ENCODE measurements around the gene TSC22D1. TPM values are rescaled to one million over a fixed set of nuclear protein-coding genes. Genes with fewer than 3 reads are reported as not detected.

TSC22D1 gene
- total RNA-seq, 1 donor, result 173 TPM

GRCh38 chr13:44455769-44456168 lies 120.4 kb downstream of the TSC22D1 start:
- Histone ChIP-seq H3K9me3 (ENCODE audit: low read depth, low read length) (no peaks in the 10 kb centered on the region), H3K36me3 (ENCODE audit: insufficient read depth, low read length) (no peaks in the 10 kb centered on the region), H3K27me3 (ENCODE audit: insufficient read depth, low read length) (no peaks in the 10 kb centered on the region), H3K27ac (ENCODE audit: low read depth, low read length) (no peak overlapping the region), H3K4me2 (ENCODE audit: insufficient read depth, low read length) (no peak overlapping the region), H3K4me3 (ENCODE audit: insufficient read depth, low read length) (no peak overlapping the region), H3K4me1 (ENCODE audit: insufficient read depth, low read length) (no peaks in the 10 kb centered on the region), H4K20me1 (ENCODE audit: insufficient read depth, low read length) (peaks cover 56% of the 10 kb centered on the region), H2AFZ (ENCODE audit: low read length) (no peak overlapping the region), H3K79me2 (ENCODE audit: insufficient read depth, low read length) (peaks cover 81% of the 10 kb centered on the region)
- TF ChIP-seq, protein P1, sequence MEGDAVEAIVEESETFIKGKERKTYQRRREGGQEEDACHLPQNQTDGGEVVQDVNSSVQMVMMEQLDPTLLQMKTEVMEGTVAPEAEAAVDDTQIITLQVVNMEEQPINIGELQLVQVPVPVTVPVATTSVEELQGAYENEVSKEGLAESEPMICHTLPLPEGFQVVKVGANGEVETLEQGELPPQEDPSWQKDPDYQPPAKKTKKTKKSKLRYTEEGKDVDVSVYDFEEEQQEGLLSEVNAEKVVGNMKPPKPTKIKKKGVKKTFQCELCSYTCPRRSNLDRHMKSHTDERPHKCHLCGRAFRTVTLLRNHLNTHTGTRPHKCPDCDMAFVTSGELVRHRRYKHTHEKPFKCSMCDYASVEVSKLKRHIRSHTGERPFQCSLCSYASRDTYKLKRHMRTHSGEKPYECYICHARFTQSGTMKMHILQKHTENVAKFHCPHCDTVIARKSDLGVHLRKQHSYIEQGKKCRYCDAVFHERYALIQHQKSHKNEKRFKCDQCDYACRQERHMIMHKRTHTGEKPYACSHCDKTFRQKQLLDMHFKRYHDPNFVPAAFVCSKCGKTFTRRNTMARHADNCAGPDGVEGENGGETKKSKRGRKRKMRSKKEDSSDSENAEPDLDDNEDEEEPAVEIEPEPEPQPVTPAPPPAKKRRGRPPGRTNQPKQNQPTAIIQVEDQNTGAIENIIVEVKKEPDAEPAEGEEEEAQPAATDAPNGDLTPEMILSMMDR (IDR thresholded peaks at IDR 0.05; ENCODE audit: extremely low read depth, low read depth, low read length), result no peak
- no peak for DNase-seq (ENCODE audit: insufficient read length, low spot score, missing footprints)

DNA sequence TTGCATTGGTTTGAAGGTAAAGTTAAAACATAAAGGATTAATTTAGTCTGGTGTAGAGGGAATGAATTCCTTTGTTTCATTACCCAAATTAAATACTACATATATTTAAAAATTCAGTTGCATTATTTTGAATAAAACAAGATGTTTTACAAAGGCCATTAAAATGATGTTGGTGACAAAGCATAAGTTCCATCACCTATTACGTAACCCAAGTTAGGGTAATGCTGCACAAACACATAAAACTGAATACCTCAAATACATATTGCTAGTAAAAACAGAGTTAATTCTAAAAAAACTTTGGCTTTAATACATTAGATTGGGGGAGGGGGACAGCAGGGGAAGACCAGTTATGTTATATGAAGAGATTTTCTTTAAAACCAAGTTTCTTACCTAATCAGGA lies 122.2 kb downstream of the TSC22D1 start:
- no peak for DNase-seq (ENCODE audit: insufficient read length, low spot score, missing footprints)
- peaks cover 59% of the 10 kb centered on the region for H4K20me1 ChIP-seq (ENCODE audit: insufficient read depth, low read length)
- peaks cover 5% of the 10 kb centered on the region for H3K36me3 ChIP-seq (ENCODE audit: insufficient read depth, low read length)
- H3K79me2 ChIP-seq (ENCODE audit: insufficient read depth, low read length), result peaks cover 82% of the 10 kb centered on the region
- H3K4me3 ChIP-seq (ENCODE audit: insufficient read depth, low read length), result no peak overlapping the region
- H3K4me1 ChIP-seq (ENCODE audit: insufficient read depth, low read length), result no peaks in the 10 kb centered on the region
- H3K9me3 ChIP-seq (ENCODE audit: low read depth, low read length), result no peaks in the 10 kb centered on the region
- no peak overlapping the region for H3K27ac ChIP-seq (ENCODE audit: low read depth, low read length)
- no peak overlapping the region for H3K4me2 ChIP-seq (ENCODE audit: insufficient read depth, low read length)
- no peak overlapping the region for H2AFZ ChIP-seq (ENCODE audit: low read length)
- no peaks in the 10 kb centered on the region for H3K27me3 ChIP-seq (ENCODE audit: insufficient read depth, low read length)
- TF ChIP-seq, protein P1 (IDR thresholded peaks at IDR 0.05; ENCODE audit: extremely low read depth, low read depth, low read length), result no peak

- H3K4me2 ChIP-seq (ENCODE audit: insufficient read depth, low read length), result no peak overlapping the region
- no peaks in the 10 kb centered on the region for H3K27me3 ChIP-seq (ENCODE audit: insufficient read depth, low read length)
- TF ChIP-seq, protein P1 (IDR thresholded peaks at IDR 0.05; ENCODE audit: extremely low read depth, low read depth, low read length), result no peak
- peaks cover 82% of the 10 kb centered on the region for H3K79me2 ChIP-seq (ENCODE audit: insufficient read depth, low read length)
- H3K4me1 ChIP-seq (ENCODE audit: insufficient read depth, low read length), result no peaks in the 10 kb centered on the region
- no peak overlapping the region for H3K27ac ChIP-seq (ENCODE audit: low read depth, low read length)
- no peak for DNase-seq (ENCODE audit: insufficient read length, low spot score, missing footprints)
- H4K20me1 ChIP-seq (ENCODE audit: insufficient read depth, low read length), result peaks cover 57% of the 10 kb centered on the region
- no peak overlapping the region for H2AFZ ChIP-seq (ENCODE audit: low read length)
- H3K9me3 ChIP-seq (ENCODE audit: low read depth, low read length), result no peaks in the 10 kb centered on the region
- no peak overlapping the region for H3K4me3 ChIP-seq (ENCODE audit: insufficient read depth, low read length)
- peaks cover 5% of the 10 kb centered on the region for H3K36me3 ChIP-seq (ENCODE audit: insufficient read depth, low read length)
These were observed 123.1 kb downstream of the TSC22D1 start for GRCh38 chr13:44453069-44453468.

DNA sequence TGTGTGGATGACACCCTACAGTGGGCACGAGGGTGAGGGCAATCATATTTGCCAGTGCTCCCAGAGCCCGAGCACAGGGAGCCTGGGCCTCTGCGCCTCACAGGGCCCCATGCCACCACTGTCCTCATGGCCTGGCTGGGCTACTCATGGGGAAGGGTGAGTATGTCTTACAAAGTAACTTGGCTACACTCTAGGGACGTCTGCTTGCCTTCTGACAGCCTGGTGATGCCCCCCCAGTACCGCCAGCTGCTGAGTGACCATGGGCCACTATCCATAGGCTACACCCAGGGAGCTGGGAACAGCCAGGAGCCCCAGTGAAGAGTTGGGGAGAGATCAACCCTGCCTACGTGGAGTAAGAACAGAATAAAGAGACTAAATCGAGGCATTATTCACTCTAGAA lies 123.7 kb downstream of the TSC22D1 start:
- Histone ChIP-seq H4K20me1 (ENCODE audit: insufficient read depth, low read length) (peaks cover 53% of the 10 kb centered on the region), H3K36me3 (ENCODE audit: insufficient read depth, low read length) (peaks cover 5% of the 10 kb centered on the region), H3K4me2 (ENCODE audit: insufficient read depth, low read length) (no peak overlapping the region), H3K27ac (ENCODE audit: low read depth, low read length) (no peak overlapping the region), H3K9me3 (ENCODE audit: low read depth, low read length) (no peaks in the 10 kb centered on the region), H3K79me2 (ENCODE audit: insufficient read depth, low read length) (peaks cover 78% of the 10 kb centered on the region), H3K4me1 (ENCODE audit: insufficient read depth, low read length) (no peaks in the 10 kb centered on the region), H2AFZ (ENCODE audit: low read length) (no peak overlapping the region), H3K27me3 (ENCODE audit: insufficient read depth, low read length) (no peaks in the 10 kb centered on the region), H3K4me3 (ENCODE audit: insufficient read depth, low read length) (no peak overlapping the region)
- DNase-seq (ENCODE audit: insufficient read length, low spot score, missing footprints), result no peak
- TF ChIP-seq, protein P1 (IDR thresholded peaks at IDR 0.05; ENCODE audit: extremely low read depth, low read depth, low read length), result no peak
